Caco-2 (cell line): ENCODE measurements around the gene NOXA1. TPM values are rescaled to one million over a fixed set of nuclear protein-coding genes. Genes with fewer than 3 reads are reported as not detected.

ENCODE experiments used
- BruUV-seq: library from RNA; stranded (reverse); fragments of 400-500 nt; replicated peaks from 2 replicates; lab custom pipeline; 2021; lab: Mats Ljungman, UMichigan
- CTCF ChIA-PET: fragments of 300-600 bp; sonication (Branson Sonifier 250); formaldehyde crosslinking; loops from one replicate; lab custom pipeline; 2022; ENCODE audit warnings: antibody characterized with exemption; lab: Charles Lee
- POLR2A ChIA-PET: fragments of 300-600 bp; sonication (Branson Sonifier 250); formaldehyde crosslinking; loops from one replicate; lab custom pipeline; 2022; ENCODE audit warnings: antibody characterized with exemption; lab: Charles Lee
- DNase-seq, 2 experiments: peaks; one replicate each; pipeline versions ENCODE4 v3.0.0 to v3.0.0-alpha.2; 2020 to 2022
- H3K27me3 ChIP-seq: replicated peaks from 2 replicates; pipeline ENCODE4 v1.6.0; 2011; ENCODE audit warnings: low read length; ENCODE audit not compliant: control insufficient read depth, insufficient read depth
- H3K36me3 ChIP-seq: 2 replicates; pipeline ENCODE4 v1.5.1; 2011; ENCODE audit warnings: low read length; ENCODE audit not compliant: control insufficient read depth, insufficient read depth
- H3K4me1 ChIP-seq: fragments of 250-450 bp; sonication (Bioruptor Pico); 2 replicates; pipeline ENCODE4 v1.5.1; 2020; ENCODE audit warnings: mild to moderate bottlenecking
- H3K4me3 ChIP-seq: 2 replicates; pipeline ENCODE4 v1.5.1; 2011; ENCODE audit warnings: low read depth, mild to moderate bottlenecking, control low read depth, low read length
- H3K9me3 ChIP-seq: fragments of 250-450 bp; sonication (Bioruptor Pico); 2 replicates; pipeline ENCODE4 v1.5.1; 2020; ENCODE audit warnings: mild to moderate bottlenecking, moderate library complexity
- H3K27ac Mint-ChIP-seq: one replicate; pipeline ENCODE4 v1.8.0; 2022; ENCODE audit warnings: mixed read lengths; ENCODE audit not compliant: unreplicated experiment
- H3K27me3 Mint-ChIP-seq: one replicate; pipeline ENCODE4 v1.8.0; 2022; ENCODE audit warnings: mixed read lengths; ENCODE audit not compliant: insufficient read depth, unreplicated experiment
- H3K36me3 Mint-ChIP-seq: one replicate; pipeline ENCODE4 v1.8.0; 2022; ENCODE audit warnings: mild to moderate bottlenecking, mixed read lengths; ENCODE audit not compliant: insufficient read depth, unreplicated experiment
- H3K4me1 Mint-ChIP-seq: one replicate; pipeline ENCODE4 v1.8.0; 2022; ENCODE audit warnings: low read depth, mixed read lengths; ENCODE audit not compliant: unreplicated experiment
- H3K4me3 Mint-ChIP-seq: one replicate; pipeline ENCODE4 v1.8.0; 2022; ENCODE audit warnings: mild to moderate bottlenecking, moderate library complexity, mixed read lengths; ENCODE audit not compliant: unreplicated experiment
- H3K9me3 Mint-ChIP-seq: one replicate; pipeline ENCODE4 v1.8.0; 2022; ENCODE audit warnings: mixed read lengths; ENCODE audit not compliant: unreplicated experiment
- CTCF ChIP-seq, 2 experiments: fragments of 200-600 bp in 1 of 2; IDR thresholded peaks; 1 replicate in 1 of 2; 2 replicates in 1 of 2; pipeline versions ENCODE4 v1.5.1 to v1.8.0; 2011 to 2022; ENCODE audit warnings: antibody characterized with exemption in 1 of 2, control low read depth in 1 of 2, inconsistent platforms in 1 of 2, low read depth in 1 of 2, low read length in 1 of 2, mild to moderate bottlenecking in 1 of 2, moderate library complexity in 1 of 2; ENCODE audit not compliant: insufficient read depth in 1 of 2, severe bottlenecking in 1 of 2, unreplicated experiment in 1 of 2
- intact Hi-C: fragments of 100-400 bp; cut with micrococcal nuclease; formaldehyde crosslinking; loops from one replicate; pipeline ENCODE4 v1.10.0; 2022; ENCODE audit not compliant: unreplicated experiment
- total RNA-seq: library from RNA; stranded (reverse); gene quantifications from 2 replicates; pipeline ENCODE4 v1.2.3, GENCODE V29; 2022

Gene NOXA1
- total RNA-seq, 1 experiment from 2014 or later, result 8.6 TPM

GRCh38 chr9:137406876-137407589 lies 16.2 kb upstream of the NOXA1 start:
- BruUV-seq, result no TSS peak
- H3K4me1 ChIP-seq, result no peaks in the 10 kb centered on the region
- peak in 1 of 2 experiments; percentile 53 for DNase-seq
- peak; percentile 22 to 38 for TF ChIP-seq CTCF (IDR thresholded peaks at IDR 0.05; ENCODE audit: insufficient read depth in 1 of 2, low read depth in 1 of 2, low read length in 1 of 2, severe bottlenecking in 1 of 2, unreplicated experiment in 1 of 2)
- Mint-ChIP-seq H3K27me3 (no peaks in the 10 kb centered on the region), H3K27ac (no peak overlapping the region), H3K36me3 (peaks cover 11% of the 10 kb centered on the region), H3K4me1 (no peaks in the 10 kb centered on the region), H3K4me3 (no peak overlapping the region), H3K9me3 (no peaks in the 10 kb centered on the region)
- CTCF ChIA-PET, result no interaction called here
- H3K27me3 ChIP-seq, result no peaks in the 10 kb centered on the region
- POLR2A ChIA-PET, result no interaction called here
- 0 out of 2 replicates have a peak, but pooled peaks cover 1% of the 10 kb centered on the region for H3K9me3 ChIP-seq
- no peaks in the 10 kb centered on the region for H3K36me3 ChIP-seq
- H3K4me3 ChIP-seq, result peak overlapping the region; percentile 19; the same call in 1 of the 2 replicates
- intact Hi-C loops, result loop anchor here (1.0 kb wide), 1 partner anchor 120 kb away; no protein-coding TSS in a partner anchor

- H3K9me3 ChIP-seq, result no peaks in the 10 kb centered on the region
- H3K4me3 ChIP-seq, result no peak overlapping the region
Measured at GRCh38 chr9:137407590-137408300, 15.4 kb upstream of the NOXA1 start.

More at GRCh38 chr9:137407590-137408300, 15.4 kb upstream of the NOXA1 start:
- no peak for TF ChIP-seq CTCF (IDR thresholded peaks at IDR 0.05; ENCODE audit: insufficient read depth in 1 of 2, low read depth in 1 of 2, low read length in 1 of 2, severe bottlenecking in 1 of 2, unreplicated experiment in 1 of 2)
- H3K9me3 Mint-ChIP-seq, result no peaks in the 10 kb centered on the region
- ChIA-PET CTCF (no interaction called here), POLR2A (no interaction called here)
- Histone ChIP-seq H3K27me3 (no peaks in the 10 kb centered on the region), H3K36me3 (no peaks in the 10 kb centered on the region), H3K4me1 (no peaks in the 10 kb centered on the region)
- no peaks in the 10 kb centered on the region for H3K27me3 Mint-ChIP-seq
- no peak overlapping the region for H3K27ac Mint-ChIP-seq
- no peak for DNase-seq
- H3K36me3 Mint-ChIP-seq, result peaks cover 4% of the 10 kb centered on the region
- no peaks in the 10 kb centered on the region for H3K4me1 Mint-ChIP-seq
- no peak overlapping the region for H3K4me3 Mint-ChIP-seq
- BruUV-seq, result no TSS peak
- intact Hi-C loops, result loop anchor here (1.0 kb wide), 1 partner anchor 120 kb away; no protein-coding TSS in a partner anchor
